Subcutaneous adipose tissue (tissue), 4 donors: Measurements from ENCODE around the gene ATP2B2. TPM values are rescaled to one million over a fixed set of nuclear protein-coding genes. Genes with fewer than 3 reads are reported as not detected.

Experiments used
- CTCF ChIP-seq: fragments of 450-650 bp; IDR thresholded peaks from one replicate; pipeline ENCODE4 v1.5.1; 2016; ENCODE audit warnings: low read depth, mild to moderate bottlenecking, control low read depth, antibody characterized with exemption, moderate library complexity
- total RNA-seq, 4 donors: library from RNA; depleted of rRNA; stranded (reverse); fragments of >200 nt; gene quantifications; one replicate each; pipeline ENCODE4 v1.1.0, GENCODE V29; 2016

ATP2B2 gene
- total RNA-seq, 4 donors from 2014 or later: 0.34 to 0.44 TPM; not detected in 2

GRCh38 chr3:10389339-10389738, 116.0 kb downstream of the ATP2B2 start:
- no peak for TF ChIP-seq CTCF

GRCh38 chr3:10387881-10388609, 117.3 kb downstream of the ATP2B2 start:
- TF ChIP-seq CTCF: no peak

- no peak for TF ChIP-seq CTCF
Observed at GRCh38 chr3:10386121-10386520, 119.3 kb downstream of the ATP2B2 start.

GRCh38 chr3:10384541-10385360, 120.6 kb downstream of the ATP2B2 start:
- TF ChIP-seq CTCF: no peak

- no peak for TF ChIP-seq CTCF
Observed at GRCh38 chr3:10383850-10384248, 121.5 kb downstream of the ATP2B2 start.

- TF ChIP-seq CTCF: no peak
Observed at GRCh38 chr3:10382892-10383849, 122.2 kb downstream of the ATP2B2 start.
